Activated naive CD8-positive, alpha-beta T cell treated with anti-CD3 and anti-CD28 coated beads, Interleukin-2, amount 50 U/mL, for 24 hours (primary cell): ENCODE results near the gene BCR.
A peak's percentile ranks its signal among the peaks of the same experiment; 100 is the strongest.

Experiments
- ATAC-seq: fragments of 150-1000 bp; cut with Tn5 transposase; one replicate; pipeline ENCODE4 v1.10.0; 2021
- DNase-seq: peaks from one replicate; pipeline ENCODE4 v3.0.0; 2021
- H3K27ac Mint-ChIP-seq: one replicate; pipeline ENCODE4 v1.8.0; 2021; ENCODE audit warnings: mild to moderate bottlenecking, mixed read lengths
- H3K27me3 Mint-ChIP-seq: one replicate; pipeline ENCODE4 v1.8.0; 2021; ENCODE audit warnings: mixed read lengths
- H3K36me3 Mint-ChIP-seq: one replicate; pipeline ENCODE4 v1.8.0; 2021; ENCODE audit warnings: low read depth, mixed read lengths
- H3K4me1 Mint-ChIP-seq: one replicate; pipeline ENCODE4 v1.8.0; 2021; ENCODE audit warnings: mixed read lengths
- H3K4me3 Mint-ChIP-seq: one replicate; pipeline ENCODE4 v1.8.0; 2021; ENCODE audit warnings: mild to moderate bottlenecking, moderate library complexity, mixed read lengths
- H3K9me3 Mint-ChIP-seq: one replicate; pipeline ENCODE4 v1.8.0; 2021; ENCODE audit warnings: mixed read lengths

Gene BCR

DNA sequence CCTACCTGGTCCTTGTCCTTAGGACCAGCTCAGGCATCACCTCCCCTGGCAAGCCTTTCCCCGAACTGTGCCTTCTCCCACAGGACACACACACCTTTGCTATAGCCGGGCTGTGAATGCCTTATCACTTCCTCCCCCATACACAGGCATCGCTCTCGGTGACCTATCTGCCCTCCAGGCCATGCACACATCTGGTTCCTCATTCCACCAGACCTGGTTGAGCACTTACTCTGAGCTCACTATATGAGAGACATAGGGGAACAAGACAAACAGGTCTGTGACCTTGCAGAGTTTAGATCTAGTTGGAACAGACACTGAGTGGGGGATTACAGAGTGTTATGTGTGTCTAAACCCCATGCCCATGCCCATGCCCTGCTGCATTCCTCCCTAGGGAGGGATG lies 3.1 kb upstream of the BCR start:
- ATAC-seq (no peak), DNase-seq (no peak)
- Mint-ChIP-seq H3K27me3 (no peaks in the 10 kb centered on the region), H3K36me3 (peaks cover 3% of the 10 kb centered on the region), H3K4me1 (peaks cover 32% of the 10 kb centered on the region), H3K4me3 (no peak overlapping the region), H3K9me3 (no peaks in the 10 kb centered on the region), H3K27ac (no peak overlapping the region)

GRCh38 chr22:23178512-23179254 lies 1.6 kb upstream of the BCR start:
- peak overlapping the region; percentile 74 for H3K4me3 Mint-ChIP-seq
- no peak overlapping the region for H3K27ac Mint-ChIP-seq
- DNase-seq (peak; percentile 75), ATAC-seq (no peak)
- H3K36me3 Mint-ChIP-seq: peaks cover 10% of the 10 kb centered on the region
- no peaks in the 10 kb centered on the region for H3K9me3 Mint-ChIP-seq
- peaks cover 46% of the 10 kb centered on the region for H3K4me1 Mint-ChIP-seq
- H3K27me3 Mint-ChIP-seq: no peaks in the 10 kb centered on the region

GRCh38 chr22:23179381-23180299 lies 669 bp upstream of the BCR start:
- ATAC-seq (peak; percentile 30), DNase-seq (peak; percentile 28)
- no peaks in the 10 kb centered on the region for H3K27me3 Mint-ChIP-seq
- H3K4me1 Mint-ChIP-seq: peaks cover 55% of the 10 kb centered on the region
- no peaks in the 10 kb centered on the region for H3K9me3 Mint-ChIP-seq
- peak overlapping the region; percentile 74 for H3K27ac Mint-ChIP-seq
- peak overlapping the region; percentile 74 for H3K4me3 Mint-ChIP-seq
- peaks cover 10% of the 10 kb centered on the region for H3K36me3 Mint-ChIP-seq

GRCh38 chr22:23180893-23181720 lies 798 bp downstream of the BCR start:
- Mint-ChIP-seq H3K27me3 (no peaks in the 10 kb centered on the region), H3K36me3 (peaks cover 12% of the 10 kb centered on the region), H3K4me3 (peak overlapping the region; percentile 83), H3K9me3 (no peaks in the 10 kb centered on the region), H3K4me1 (peaks cover 64% of the 10 kb centered on the region), H3K27ac (peak overlapping the region; percentile 76)
- peak; percentile 33 for DNase-seq
- no peak for ATAC-seq

- no peaks in the 10 kb centered on the region for H3K27me3 Mint-ChIP-seq
- peak; percentile 20 for DNase-seq
- no peak for ATAC-seq
- H3K4me1 Mint-ChIP-seq: peaks cover 65% of the 10 kb centered on the region
- H3K4me3 Mint-ChIP-seq: peak overlapping the region; percentile 83
- H3K36me3 Mint-ChIP-seq: peaks cover 16% of the 10 kb centered on the region
- peak overlapping the region; percentile 76 for H3K27ac Mint-ChIP-seq
- no peaks in the 10 kb centered on the region for H3K9me3 Mint-ChIP-seq
Observed at GRCh38 chr22:23181721-23182308, 1.5 kb downstream of the BCR start.

- H3K4me3 Mint-ChIP-seq: peak overlapping the region; percentile 83
- peak; percentile 72 for DNase-seq
- peaks cover 72% of the 10 kb centered on the region for H3K4me1 Mint-ChIP-seq
- H3K9me3 Mint-ChIP-seq: no peaks in the 10 kb centered on the region
- H3K27ac Mint-ChIP-seq: peak overlapping the region; percentile 76
- peak; percentile 80 for ATAC-seq
- no peaks in the 10 kb centered on the region for H3K27me3 Mint-ChIP-seq
- H3K36me3 Mint-ChIP-seq: peaks cover 20% of the 10 kb centered on the region
Observed at GRCh38 chr22:23182309-23183060, 2.2 kb downstream of the BCR start.

DNA sequence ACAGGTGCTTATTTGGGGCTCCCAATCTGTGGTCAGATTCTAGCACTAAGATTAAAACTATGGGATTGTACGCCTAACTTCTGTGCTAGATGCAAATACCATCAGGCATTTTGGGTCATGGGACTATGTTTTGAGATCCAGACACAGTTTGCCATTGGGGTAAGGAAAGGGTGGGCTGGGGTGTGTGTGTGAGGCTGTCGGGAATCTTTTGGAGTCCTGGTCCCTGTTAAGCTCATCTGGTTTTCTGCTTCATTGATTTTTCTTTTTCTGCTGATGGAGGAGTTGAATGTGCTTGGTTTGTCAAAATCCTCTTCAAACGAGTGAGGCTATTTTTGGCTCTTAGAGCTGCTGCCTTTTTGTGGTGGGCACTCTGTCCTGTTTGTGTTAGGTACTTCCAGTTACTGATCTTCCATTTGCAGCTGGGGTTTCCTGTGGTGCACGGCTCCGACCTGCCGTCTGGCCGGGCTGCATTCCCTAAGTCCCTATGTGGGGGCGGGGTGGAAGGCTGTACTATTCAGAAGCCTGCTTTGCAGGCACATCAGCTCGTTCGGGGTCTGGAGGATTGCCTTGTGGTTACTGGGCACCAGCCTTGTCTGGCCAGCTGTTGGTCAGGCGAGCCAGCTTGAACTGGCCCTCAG lies 2.9 kb downstream of the BCR start:
- Mint-ChIP-seq H3K27ac (peak overlapping the region; percentile 76), H3K4me1 (peaks cover 78% of the 10 kb centered on the region), H3K27me3 (no peaks in the 10 kb centered on the region), H3K9me3 (no peaks in the 10 kb centered on the region), H3K36me3 (peaks cover 24% of the 10 kb centered on the region), H3K4me3 (peak overlapping the region; percentile 83)
- DNase-seq: no peak
- no peak for ATAC-seq

GRCh38 chr22:23184100-23184763 lies 3.9 kb downstream of the BCR start:
- no peak for ATAC-seq
- Mint-ChIP-seq H3K4me3 (peak overlapping the region; percentile 83), H3K27ac (peak overlapping the region; percentile 31)

DNA sequence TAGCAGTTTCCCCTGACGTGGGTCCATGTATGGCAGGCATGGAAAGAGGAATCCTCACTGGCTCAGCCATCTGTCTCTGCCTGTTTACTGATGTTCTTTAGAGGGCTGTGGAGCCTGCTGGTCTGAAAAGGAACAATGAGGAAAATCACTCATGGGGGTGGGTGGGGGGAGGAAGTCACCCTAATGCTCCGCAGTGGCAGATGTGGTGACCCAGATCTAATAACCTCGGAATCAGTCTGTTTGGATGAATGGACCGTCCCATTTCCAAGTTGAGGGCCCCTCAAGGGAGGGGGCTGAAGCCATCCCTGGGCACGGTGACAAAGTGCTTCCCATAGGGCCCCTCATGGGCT lies 4.4 kb downstream of the BCR start:
- no peak for DNase-seq
- no peak for ATAC-seq
- Mint-ChIP-seq H3K4me3 (peak overlapping the region; percentile 40), H3K4me1 (peaks cover 66% of the 10 kb centered on the region), H3K27me3 (no peaks in the 10 kb centered on the region), H3K36me3 (peaks cover 28% of the 10 kb centered on the region), H3K9me3 (no peaks in the 10 kb centered on the region), H3K27ac (peak overlapping the region; percentile 31)

More at GRCh38 chr22:23184100-23184763, 3.9 kb downstream of the BCR start:
- H3K4me1 Mint-ChIP-seq: peaks cover 71% of the 10 kb centered on the region
- H3K9me3 Mint-ChIP-seq: no peaks in the 10 kb centered on the region
- H3K36me3 Mint-ChIP-seq: peaks cover 27% of the 10 kb centered on the region
- H3K27me3 Mint-ChIP-seq: no peaks in the 10 kb centered on the region
- no peak for DNase-seq

- Mint-ChIP-seq H3K36me3 (peaks cover 24% of the 10 kb centered on the region), H3K4me1 (peaks cover 60% of the 10 kb centered on the region), H3K4me3 (no peak overlapping the region), H3K27ac (no peak overlapping the region), H3K9me3 (no peaks in the 10 kb centered on the region), H3K27me3 (no peaks in the 10 kb centered on the region)
- ATAC-seq (no peak), DNase-seq (no peak)
Observed at GRCh38 chr22:23187211-23187610, 6.9 kb downstream of the BCR start.

- DNase-seq (no peak), ATAC-seq (no peak)
- Mint-ChIP-seq H3K27me3 (no peaks in the 10 kb centered on the region), H3K27ac (no peak overlapping the region), H3K4me3 (no peak overlapping the region), H3K9me3 (no peaks in the 10 kb centered on the region), H3K36me3 (peaks cover 22% of the 10 kb centered on the region), H3K4me1 (peaks cover 51% of the 10 kb centered on the region)
Observed at GRCh38 chr22:23187871-23188700, 7.8 kb downstream of the BCR start.

DNA sequence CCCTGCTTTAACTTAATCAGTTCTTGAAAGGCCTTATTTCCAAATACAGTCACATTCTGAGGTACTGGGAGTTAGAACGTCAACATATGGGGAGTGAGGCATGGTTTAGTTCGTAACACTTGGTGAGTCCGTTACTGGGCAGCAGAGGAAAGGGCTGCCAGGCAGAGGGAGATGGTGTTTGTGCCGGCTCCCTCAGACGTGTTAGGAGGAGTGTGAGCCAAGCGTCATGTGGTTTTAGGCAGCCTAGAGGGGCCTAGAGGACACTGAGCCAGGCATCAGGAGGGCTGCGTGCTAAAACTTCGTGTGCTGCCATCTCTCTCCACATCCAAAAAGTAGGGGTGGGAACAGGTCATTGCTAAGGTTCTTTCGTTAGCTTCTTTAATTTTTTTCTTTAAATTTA lies 10.2 kb downstream of the BCR start:
- Mint-ChIP-seq H3K27ac (no peak overlapping the region), H3K4me1 (peaks cover 30% of the 10 kb centered on the region), H3K36me3 (peaks cover 18% of the 10 kb centered on the region), H3K4me3 (no peak overlapping the region), H3K27me3 (no peaks in the 10 kb centered on the region), H3K9me3 (no peaks in the 10 kb centered on the region)
- DNase-seq: no peak
- no peak for ATAC-seq
